GM10248 (cell line): ENCODE measurements around the gene RAMACL.
"Not testable (repeated sequence)": the region's sequence is repeated elsewhere in the genome, so short reads cannot be mapped to it uniquely, and the experiment has no call there.

ENCODE experiments used
- CTCF ChIA-PET: fragments of 300-600 bp; sonication (Branson Sonifier 250); formaldehyde crosslinking; extraction: SDS; loops from one replicate; lab custom pipeline; 2021; ENCODE audit warnings: antibody characterized with exemption; lab: Yijun Ruan, JAX
- POLR2A ChIA-PET: fragments of 350-650 bp; sonication (Branson Sonifier 250); formaldehyde crosslinking; extraction: SDS; loops from one replicate; lab custom pipeline; 2020; ENCODE audit warnings: antibody characterized with exemption; lab: Yijun Ruan, JAX
- DNase-seq: peaks from one replicate; pipeline ENCODE4 v3.0.0; 2012; ENCODE audit errors: extremely low spot score
- TF ChIP-seq, protein P1 (sequence below): IDR thresholded peaks from 2 replicates; pipeline ENCODE4 v1.5.1; 2012; ENCODE audit warnings: mild to moderate bottlenecking, low read depth; ENCODE audit errors: extremely low read depth, missing control alignments, control extremely low read depth

RAMACL gene

GRCh38 chr6:166540631-166541331 lies 45.7 kb downstream of the RAMACL start:
- TF ChIP-seq, protein P1, sequence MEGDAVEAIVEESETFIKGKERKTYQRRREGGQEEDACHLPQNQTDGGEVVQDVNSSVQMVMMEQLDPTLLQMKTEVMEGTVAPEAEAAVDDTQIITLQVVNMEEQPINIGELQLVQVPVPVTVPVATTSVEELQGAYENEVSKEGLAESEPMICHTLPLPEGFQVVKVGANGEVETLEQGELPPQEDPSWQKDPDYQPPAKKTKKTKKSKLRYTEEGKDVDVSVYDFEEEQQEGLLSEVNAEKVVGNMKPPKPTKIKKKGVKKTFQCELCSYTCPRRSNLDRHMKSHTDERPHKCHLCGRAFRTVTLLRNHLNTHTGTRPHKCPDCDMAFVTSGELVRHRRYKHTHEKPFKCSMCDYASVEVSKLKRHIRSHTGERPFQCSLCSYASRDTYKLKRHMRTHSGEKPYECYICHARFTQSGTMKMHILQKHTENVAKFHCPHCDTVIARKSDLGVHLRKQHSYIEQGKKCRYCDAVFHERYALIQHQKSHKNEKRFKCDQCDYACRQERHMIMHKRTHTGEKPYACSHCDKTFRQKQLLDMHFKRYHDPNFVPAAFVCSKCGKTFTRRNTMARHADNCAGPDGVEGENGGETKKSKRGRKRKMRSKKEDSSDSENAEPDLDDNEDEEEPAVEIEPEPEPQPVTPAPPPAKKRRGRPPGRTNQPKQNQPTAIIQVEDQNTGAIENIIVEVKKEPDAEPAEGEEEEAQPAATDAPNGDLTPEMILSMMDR: no peak
- CTCF ChIA-PET: interaction anchor here (1.1 kb wide), 1 partner anchor 63 kb away, joined by 3 read pairs; no protein-coding TSS in a partner anchor
- POLR2A ChIA-PET: no interaction called here
- DNase-seq: peak; percentile 80

- TF ChIP-seq, protein P1: no peak
- POLR2A ChIA-PET: no interaction called here
Observed at GRCh38 chr6:166539543-166539942, 46.9 kb downstream of the RAMACL start.

GRCh38 chr6:166539011-166539385 lies 47.5 kb downstream of the RAMACL start:
- POLR2A ChIA-PET, DNase-seq, CTCF ChIA-PET: not testable (repeated sequence)

More at GRCh38 chr6:166539543-166539942, 46.9 kb downstream of the RAMACL start:
- CTCF ChIA-PET: no interaction called here
- no peak for DNase-seq

GRCh38 chr6:166538297-166539010 lies 48.0 kb downstream of the RAMACL start:
- TF ChIP-seq, protein P1: no peak
- ChIA-PET POLR2A (no interaction called here), CTCF (no interaction called here)
- DNase-seq: no peak

DNA sequence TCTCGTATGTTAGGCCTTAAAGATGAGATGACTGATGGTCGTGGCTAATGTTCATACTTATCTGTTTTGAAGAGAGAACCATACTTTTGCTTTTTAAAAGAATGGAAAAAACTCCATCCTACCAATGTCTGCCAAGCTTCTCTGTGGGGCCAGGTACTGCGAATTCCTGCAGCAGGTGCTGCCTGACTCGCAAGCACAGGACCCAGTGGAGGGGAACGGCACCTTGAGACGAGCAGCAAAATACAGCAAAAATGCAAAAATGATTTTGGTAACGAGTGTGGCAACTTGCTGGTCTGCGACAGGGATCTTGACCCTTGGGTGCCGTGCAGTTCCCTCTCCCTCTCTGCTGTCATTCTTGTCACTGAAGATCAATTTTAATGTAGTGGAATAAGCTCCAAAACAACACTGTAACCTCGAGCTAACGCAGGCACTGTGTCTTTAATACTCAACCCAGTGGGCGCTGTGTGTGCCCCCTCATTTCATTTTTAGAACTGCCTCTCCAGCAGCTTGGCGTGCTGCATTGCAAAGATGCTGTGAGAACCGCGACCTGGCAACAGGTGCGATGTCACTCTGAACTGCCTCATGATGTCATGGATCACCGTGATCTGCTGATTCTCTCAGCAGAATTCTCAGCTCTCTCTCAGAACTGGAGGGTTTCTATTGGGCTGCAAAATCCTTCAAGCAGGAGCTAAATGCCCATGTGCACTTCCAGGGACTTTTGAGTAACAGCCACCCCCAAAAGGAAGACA lies 51.6 kb downstream of the RAMACL start:
- TF ChIP-seq, protein P1: no peak
- POLR2A ChIA-PET: no interaction called here
- CTCF ChIA-PET: interaction anchor here (1.1 to 2.3 kb wide), 3 partner anchors 8 to 25 kb away, joined by 3 to 6 read pairs (median 4); no protein-coding TSS in a partner anchor
- DNase-seq: no peak

- ChIA-PET POLR2A (no interaction called here), CTCF (no interaction called here)
- DNase-seq: no peak
- TF ChIP-seq, protein P1: no peak
Observed at GRCh38 chr6:166533205-166533824, 53.2 kb downstream of the RAMACL start.
